Lung (tissue), 12 donors: ENCODE data around the gene ZNF576. TPM values are rescaled to one million over a fixed set of nuclear protein-coding genes. Genes with fewer than 3 reads are reported as not detected.

Experiments used
- ATAC-seq: fragments of 200-7000 bp; cut with Tn5 transposase; one replicate; pipeline ENCODE4 v1.9.1; 2020; ENCODE audit warnings: moderate number of reproducible peaks; ENCODE audit not compliant: insufficient read depth, low FRiP score
- DNase-seq, 3 donors: peaks; one replicate each; pipeline ENCODE4 v3.0.0-alpha.2; 2013 to 2017
- H3K27ac ChIP-seq, 2 donors: one replicate each; pipeline ENCODE4 v1.5.1; 2013; ENCODE audit warnings: mild to moderate bottlenecking in 2 of 2, moderate library complexity in 2 of 2, control low read depth in 1 of 2, inconsistent platforms in 1 of 2, low read depth in 1 of 2, low read length in 1 of 2
- H3K27me3 ChIP-seq, 3 donors: one replicate each; pipeline ENCODE4 v1.5.1; 2013; ENCODE audit warnings: low read length in 2 of 3; ENCODE audit not compliant: control insufficient read depth in 3 of 3, insufficient read depth in 3 of 3
- H3K36me3 ChIP-seq, 4 donors: one replicate each; pipeline ENCODE4 v1.5.1; 2013; ENCODE audit warnings: low read length in 4 of 4, mild to moderate bottlenecking in 1 of 4, moderate library complexity in 1 of 4; ENCODE audit not compliant: control insufficient read depth in 4 of 4, insufficient read depth in 4 of 4
- H3K4me1 ChIP-seq, 5 donors: one replicate each; pipeline ENCODE4 v1.5.1; 2013; ENCODE audit warnings: low read length in 5 of 5, mild to moderate bottlenecking in 2 of 5, moderate library complexity in 1 of 5; ENCODE audit not compliant: control insufficient read depth in 5 of 5, insufficient read depth in 5 of 5
- H3K4me3 ChIP-seq: one replicate; pipeline ENCODE4 v1.5.1; 2013; ENCODE audit warnings: mild to moderate bottlenecking, control low read depth, moderate library complexity
- H3K9ac ChIP-seq, 2 donors: one replicate each; pipeline ENCODE4 v1.5.1; 2013; ENCODE audit warnings: low read length in 2 of 2, control low read depth in 1 of 2; ENCODE audit not compliant: insufficient read depth in 1 of 2
- H3K9me3 ChIP-seq, 4 donors: one replicate each; pipeline ENCODE4 v1.5.1; 2013; ENCODE audit warnings: low read length in 3 of 4, mild to moderate bottlenecking in 1 of 4, moderate library complexity in 1 of 4; ENCODE audit not compliant: control insufficient read depth in 4 of 4, insufficient read depth in 3 of 4
- CTCF ChIP-seq: IDR thresholded peaks from 2 replicates; pipeline ENCODE4 v1.5.1; 2012; ENCODE audit warnings: mild to moderate bottlenecking; ENCODE audit errors: control extremely low read depth, extremely low read depth
- WGBS, 2 donors: extraction: QIAGEN DNeasy Blood & Tissue Kit; methylation state at CpG; one replicate each; pipeline ENCODE4 v1.1.7; 2013; 5-methylcytosine and 5-hydroxymethylcytosine counted together
- polyA plus RNA-seq, 2 donors: library from polyadenylated mRNA; stranded (reverse); fragments of 200-250 nt; gene quantifications; one replicate each; pipeline ENCODE4 v1.2.1, GENCODE V29; 2013
- total RNA-seq, 2 donors: library from RNA; depleted of rRNA in 1 of 2; stranded (reverse); fragments of >200 nt in 1 of 2; gene quantifications; one replicate each; pipeline ENCODE4 v1.2.1, GENCODE V29; 2014 to 2021
- donor health status: control.
- donor health status: control.
- donor health status: Bipolar disorder and iron deficiency.
- donor health status: healthy.
- donor health status: DM: yes; HTN: yes; CAD: no.

The ZNF576 gene
- total and polyA plus RNA-seq, 4 donors, result 5.8 to 17.2 (median 12.3) TPM

- no peaks in the 10 kb centered on the region for H3K36me3 ChIP-seq
- H3K27me3 ChIP-seq, result no peaks in the 10 kb centered on the region
- TF ChIP-seq CTCF, result no peak
- peaks cover 0 to 1% (median 0%) of the 10 kb centered on the region in 4 donors for H3K9me3 ChIP-seq
- peaks cover 0 to 15% (median 2%) of the 10 kb centered on the region in 5 donors for H3K4me1 ChIP-seq
- ATAC-seq (peak; percentile 96), DNase-seq (peak; percentile 94 to 97 (median 96))
- H3K9ac ChIP-seq, result peak within 1 kb of the TSS; percentile 67 to 82
- peak within 1 kb of the TSS; percentile 97 to 99 for H3K27ac ChIP-seq
- WGBS, 2 donors, result 0% methylated on average over 67 to 81 of the region's 81 CpGs
- H3K4me3 ChIP-seq, result peak within 1 kb of the TSS; percentile 87
Observed at GRCh38 chr19:43619262-43620060, 23.1 kb downstream of the ZNF576 start, which contains the start of gene ZNF428. Gene ZNF428 (minus strand): TSS chr19:43619629. CDS start chr19:43614304, 5,325 bp downstream.

GRCh38 chr19:43620061-43621001, 23.9 kb downstream of the ZNF576 start:
- Histone ChIP-seq H3K4me3 (peak overlapping the region; percentile 87), H3K4me1 (peaks cover 0 to 15% (median 2%) of the 10 kb centered on the region in 5 donors), H3K36me3 (no peaks in the 10 kb centered on the region), H3K27me3 (no peaks in the 10 kb centered on the region), H3K9me3 (peaks cover 0 to 1% (median 0%) of the 10 kb centered on the region in 4 donors), H3K9ac (peak overlapping the region; percentile 67 to 72), H3K27ac (peak overlapping the region; percentile 97 to 99)
- no peak for ATAC-seq
- peak in 1 of 3 donors; percentile 38 for DNase-seq
- no peak for TF ChIP-seq CTCF
- 45 to 51% methylated on average over 23 of the region's 23 CpGs for WGBS, 2 donors

- no peak for DNase-seq
- H3K4me1 ChIP-seq, result peaks cover 0 to 15% (median 6%) of the 10 kb centered on the region in 5 donors
- 76 to 90% methylated on average over 4 of the region's 4 CpGs for WGBS, 2 donors
- no peaks in the 10 kb centered on the region for H3K36me3 ChIP-seq
- H3K27ac ChIP-seq, result no peak overlapping the region
- H3K27me3 ChIP-seq, result no peaks in the 10 kb centered on the region
- TF ChIP-seq CTCF, result no peak
- no peak overlapping the region for H3K4me3 ChIP-seq
- no peak for ATAC-seq
- peaks cover 0 to 1% (median 0%) of the 10 kb centered on the region in 4 donors for H3K9me3 ChIP-seq
- H3K9ac ChIP-seq, result no peak overlapping the region
Observed at GRCh38 chr19:43622070-43622469, 25.7 kb downstream of the ZNF576 start.
